HG03139 (cell line): ENCODE measurements around the gene CLIP1.
"Not testable (repeated sequence)": the region's sequence is repeated elsewhere in the genome, so short reads cannot be mapped to it uniquely, and the experiment has no call there.

Source experiments
- ATAC-seq: cut with Tn5 transposase; IDR thresholded peaks from one replicate; pipeline ENCODE4 v1.9.1; 2021; ENCODE audit not compliant: unreplicated experiment

CLIP1 gene

GRCh38 chr12:122265476-122265875, 157.0 kb downstream of the CLIP1 start:
- no peak for ATAC-seq

DNA sequence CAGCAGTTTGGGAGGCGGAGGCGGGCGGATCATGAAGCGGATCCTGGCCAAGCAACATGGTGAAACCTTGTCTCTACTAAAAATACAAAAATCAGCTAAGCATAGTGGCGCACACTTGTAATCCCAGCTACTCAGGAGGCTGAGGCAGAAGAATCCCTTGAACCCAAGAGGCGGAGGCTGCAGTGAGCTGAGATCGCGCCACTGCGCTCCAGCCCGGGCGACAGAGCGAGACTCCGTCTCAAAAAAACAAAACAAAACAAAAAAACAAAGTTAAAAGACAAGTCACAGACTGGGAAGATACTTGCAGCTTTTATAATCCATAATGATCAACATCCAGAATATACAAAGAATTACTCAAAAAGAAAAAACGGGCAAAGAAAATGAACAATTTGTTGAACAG, 161.7 kb downstream of the CLIP1 start:
- not testable (repeated sequence) for ATAC-seq

DNA sequence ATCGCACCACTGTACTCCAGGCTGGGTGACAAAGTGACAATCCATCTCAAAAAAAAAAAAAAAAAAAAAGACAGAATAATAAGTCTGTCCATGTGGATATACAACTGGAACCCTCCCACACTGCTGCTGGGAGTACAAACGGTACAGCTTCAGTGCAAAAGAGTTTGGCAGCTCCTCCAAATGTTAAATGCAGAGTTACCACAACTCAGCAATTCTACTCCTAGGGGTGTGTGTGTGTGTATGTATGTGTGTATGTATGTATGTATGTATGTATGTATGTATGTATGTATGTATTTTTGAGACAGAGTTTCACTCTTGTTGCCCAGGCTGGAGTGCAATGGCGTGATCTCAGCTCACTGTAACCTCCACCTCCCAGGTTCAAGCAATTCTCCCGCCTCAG, 163.5 kb downstream of the CLIP1 start:
- ATAC-seq = not testable (repeated sequence)

- ATAC-seq = not testable (repeated sequence)
These were observed 164.0 kb downstream of the CLIP1 start for GRCh38 chr12:122258462-122258861.

DNA sequence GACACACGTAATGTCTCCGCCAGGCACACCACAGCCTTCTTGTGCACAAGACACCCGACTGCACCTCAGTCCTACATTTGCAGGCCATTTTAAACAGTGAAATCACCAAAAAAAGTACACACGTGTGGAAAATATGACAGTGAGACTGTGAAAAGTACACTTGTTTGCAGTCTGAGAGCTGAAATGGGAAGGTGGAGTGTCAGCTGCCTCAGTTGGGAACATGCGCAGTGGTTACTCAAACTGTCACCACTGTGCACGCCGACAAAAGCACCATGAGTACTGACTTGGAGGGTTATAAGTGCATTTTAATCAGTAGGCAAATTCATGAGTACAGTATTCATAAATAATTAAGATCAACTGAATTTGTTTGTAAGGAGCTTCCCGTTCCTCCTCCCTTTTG, 171.9 kb downstream of the CLIP1 start:
- ATAC-seq = no peak

DNA sequence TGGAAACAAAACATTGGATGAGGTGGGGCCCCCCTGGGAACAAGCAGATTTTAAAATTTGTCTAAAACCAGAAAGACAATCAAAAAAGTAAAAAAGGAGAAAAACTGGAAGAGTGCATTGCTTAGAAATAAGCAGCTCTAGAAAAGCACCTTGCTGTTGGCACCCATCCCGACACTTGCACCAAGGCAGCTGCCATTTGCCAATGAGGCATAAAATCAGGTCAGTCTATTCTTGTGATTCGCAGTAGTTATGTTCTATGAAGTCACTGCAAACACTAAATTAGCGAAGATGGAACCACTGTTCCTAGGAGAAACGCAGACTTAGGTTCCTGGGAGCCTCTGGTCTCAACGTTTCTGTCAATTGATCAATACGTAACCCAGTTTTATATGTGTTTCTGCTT, 172.4 kb downstream of the CLIP1 start:
- ATAC-seq = no peak

- ATAC-seq = no peak
These were observed 176.9 kb downstream of the CLIP1 start for GRCh38 chr12:122245553-122245952.

- no peak for ATAC-seq
These were observed 177.7 kb downstream of the CLIP1 start for GRCh38 chr12:122244565-122245371.

- ATAC-seq = no peak
These were observed 178.5 kb downstream of the CLIP1 start for GRCh38 chr12:122243965-122244364.

GRCh38 chr12:122238861-122239260, 183.6 kb downstream of the CLIP1 start:
- no peak for ATAC-seq

- ATAC-seq = no peak
These were observed 186.7 kb downstream of the CLIP1 start for GRCh38 chr12:122235741-122236140.

DNA sequence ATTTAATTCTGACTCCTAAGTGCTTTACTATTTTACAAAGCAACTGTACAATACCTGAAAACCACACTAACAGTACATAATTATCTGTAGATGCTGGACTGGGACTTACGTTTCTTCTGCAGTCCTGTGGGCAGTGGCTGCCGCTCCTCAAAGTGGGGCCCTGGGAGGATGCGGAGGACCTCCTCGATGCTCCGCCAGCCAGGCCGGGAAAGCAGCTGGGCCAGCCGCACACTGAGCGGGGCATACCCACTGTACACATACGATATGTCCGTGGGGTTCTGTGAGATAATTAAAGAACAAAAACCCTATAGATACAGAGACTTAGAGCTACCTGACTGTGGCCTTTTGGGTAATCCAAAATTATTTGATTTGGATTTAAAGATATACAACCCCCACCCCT, 189.8 kb downstream of the CLIP1 start:
- ATAC-seq = no peak

DNA sequence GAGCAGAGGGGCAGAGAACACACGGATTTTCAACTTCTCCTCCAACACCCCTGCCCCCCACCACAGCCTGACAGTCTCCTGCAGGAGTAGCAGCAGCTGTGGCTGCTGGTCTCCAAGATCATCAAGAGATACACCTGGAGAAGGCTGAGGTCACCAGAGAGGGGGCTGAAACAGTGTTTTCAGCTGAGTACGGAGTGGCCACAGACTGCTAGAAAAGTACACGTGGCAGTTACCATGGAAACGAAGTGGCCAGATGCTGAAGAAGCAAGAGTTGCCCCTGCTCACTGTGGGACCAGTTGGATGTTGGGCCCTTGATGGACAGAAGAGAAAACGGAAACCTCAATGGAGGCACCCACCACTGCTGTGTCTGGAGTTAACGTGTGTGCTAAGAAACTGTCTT, 191.7 kb downstream of the CLIP1 start:
- ATAC-seq = no peak

DNA sequence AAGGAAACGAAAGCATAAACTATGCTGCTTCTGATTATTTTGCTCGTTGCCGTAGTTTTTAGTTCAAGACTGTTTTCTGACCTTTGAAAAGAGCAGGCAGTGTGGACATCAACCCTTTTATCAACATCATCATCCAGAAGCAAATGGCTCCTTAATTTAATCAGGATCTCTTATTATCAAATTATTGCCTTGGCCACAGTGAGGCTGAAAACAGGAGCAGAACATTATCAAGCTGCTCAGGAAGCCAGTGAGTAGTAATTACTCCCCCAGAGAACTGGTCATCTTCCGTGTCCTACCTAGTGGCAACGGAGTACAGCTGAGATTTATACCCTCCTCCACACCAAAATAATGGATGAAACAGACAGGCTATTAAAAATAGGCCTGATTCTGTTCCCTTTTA, 194.4 kb downstream of the CLIP1 start:
- no peak for ATAC-seq

- no peak for ATAC-seq
These were observed 195.1 kb downstream of the CLIP1 start for GRCh38 chr12:122227341-122227740.

DNA sequence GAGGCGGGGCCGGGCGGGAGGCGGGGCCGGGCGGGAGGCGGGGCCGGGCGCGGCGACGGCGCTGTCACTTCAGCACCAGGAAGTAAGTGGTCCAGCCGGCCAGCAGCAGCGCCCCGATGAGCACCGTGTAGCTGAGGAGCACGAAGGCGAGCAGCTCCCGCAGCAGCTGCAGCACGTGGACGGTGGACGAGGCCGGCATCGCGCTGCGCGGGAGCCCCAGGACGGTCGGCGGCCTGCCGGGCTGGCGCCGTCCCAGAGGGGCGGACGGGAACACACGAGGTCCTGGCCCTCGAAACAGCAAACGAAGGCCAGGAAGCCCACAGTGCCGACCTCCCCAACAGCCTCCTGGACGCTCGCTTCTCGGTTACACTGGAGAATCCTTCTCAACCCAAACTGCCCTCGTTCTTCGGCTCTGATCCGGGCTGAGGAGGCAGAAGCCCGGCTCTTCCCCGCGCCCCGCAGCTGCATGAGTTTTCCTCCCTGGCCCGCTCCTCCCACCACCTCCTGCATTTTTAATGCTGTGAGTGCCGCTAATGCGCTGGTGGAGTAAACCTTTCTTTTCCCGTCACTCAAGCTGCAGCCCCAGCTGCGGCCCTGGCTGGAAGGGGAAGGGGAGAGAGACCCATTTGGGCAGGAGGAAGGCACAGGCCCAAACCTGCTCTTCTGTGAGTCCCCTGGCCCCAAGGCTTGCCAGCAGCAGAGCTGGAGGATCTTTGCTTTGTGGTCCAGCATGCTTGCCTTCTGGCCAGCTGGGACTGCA, 195.9 kb downstream of the CLIP1 start:
- ATAC-seq = no peak

GRCh38 chr12:122225683-122226365, 196.6 kb downstream of the CLIP1 start, which contains the start of gene DIABLO:
DIABLO (minus strand) TSS chr12:122226052; CDS start chr12:122226014, 38 bp downstream.
- ATAC-seq = peak; percentile 94
